CD4-positive, alpha-beta T cell treated with Interferon gamma for 1 hour (primary cell): ENCODE measurements around the gene PRLR.

Experiments
- DNase-seq: peaks from one replicate; pipeline ENCODE4 v3.0.0-alpha.2; 2020

The PRLR gene

GRCh38 chr5:35233121-35233520, 2.8 kb upstream of the PRLR start:
- no peak for DNase-seq

GRCh38 chr5:35232124-35232523, 1.8 kb upstream of the PRLR start:
- no peak for DNase-seq

- no peak for DNase-seq
These were observed 930 bp downstream of the PRLR start for GRCh38 chr5:35229076-35230037.

GRCh38 chr5:35228310-35228709, 2.0 kb downstream of the PRLR start:
- DNase-seq, result no peak

GRCh38 chr5:35227720-35228119, 2.6 kb downstream of the PRLR start:
- DNase-seq, result no peak

- DNase-seq, result no peak
These were observed 6.4 kb downstream of the PRLR start for GRCh38 chr5:35223787-35224395.

GRCh38 chr5:35220967-35221366, 9.3 kb downstream of the PRLR start:
- no peak for DNase-seq

GRCh38 chr5:35218981-35219380, 11.3 kb downstream of the PRLR start:
- DNase-seq, result no peak

- no peak for DNase-seq
These were observed 16.2 kb downstream of the PRLR start for GRCh38 chr5:35214051-35214450.

- no peak for DNase-seq
These were observed 16.7 kb downstream of the PRLR start for GRCh38 chr5:35213608-35214007.

GRCh38 chr5:35212122-35212982, 17.9 kb downstream of the PRLR start:
- no peak for DNase-seq

- DNase-seq, result no peak
These were observed 20.4 kb downstream of the PRLR start for GRCh38 chr5:35209862-35210261.

- DNase-seq, result no peak
These were observed 24.7 kb downstream of the PRLR start for GRCh38 chr5:35205606-35206005.

- no peak for DNase-seq
These were observed 25.1 kb downstream of the PRLR start for GRCh38 chr5:35205186-35205585.

- no peak for DNase-seq
These were observed 26.9 kb downstream of the PRLR start for GRCh38 chr5:35203403-35203802.

GRCh38 chr5:35202319-35203111, 27.8 kb downstream of the PRLR start:
- DNase-seq, result peak; percentile 32

GRCh38 chr5:35201291-35201690, 29.0 kb downstream of the PRLR start:
- DNase-seq, result no peak

GRCh38 chr5:35199886-35200285, 30.4 kb downstream of the PRLR start:
- no peak for DNase-seq

GRCh38 chr5:35198686-35199085, 31.6 kb downstream of the PRLR start:
- no peak for DNase-seq

- no peak for DNase-seq
These were observed 32.2 kb downstream of the PRLR start for GRCh38 chr5:35198075-35198474.

- no peak for DNase-seq
These were observed 32.9 kb downstream of the PRLR start for GRCh38 chr5:35197351-35197750.

- DNase-seq, result no peak
These were observed 34.8 kb downstream of the PRLR start for GRCh38 chr5:35195472-35195852.
